GM12878 (cell line): Measurements from ENCODE around the gene MTHFD1L. TPM values are rescaled to one million over a fixed set of nuclear protein-coding genes. Genes with fewer than 3 reads are reported as not detected.

Experiments used
- ATAC-seq: fragments of 200-7000 bp; cut with Tn5 transposase; 3 replicates; pipeline ENCODE4 v1.9.1; 2020; ENCODE audit warnings: mild to moderate bottlenecking, moderate library complexity
- BruUV-seq: library from RNA; stranded (reverse); fragments of 400-500 nt; replicated peaks from 2 replicates; lab custom pipeline; 2021; lab: Mats Ljungman, UMichigan
- CTCF ChIA-PET: fragments of 300-600 bp; sonication (Branson Sonifier 250); formaldehyde crosslinking; extraction: SDS; loops from one replicate; lab custom pipeline; 2021; ENCODE audit warnings: inconsistent platforms; lab: Yijun Ruan, JAX
- POLR2A ChIA-PET: fragments of 350-600 bp; formaldehyde crosslinking; extraction: SDS; loops from one replicate; lab custom pipeline; 2021; ENCODE audit warnings: inconsistent platforms; lab: Charles Lee
- RAD21 ChIA-PET: fragments of 300-600 bp; sonication (Branson Sonifier 250); formaldehyde crosslinking; loops from one replicate; lab custom pipeline; 2023; ENCODE audit warnings: antibody characterized with exemption; ENCODE audit not compliant: unreplicated experiment; lab: Charles Lee
- SMC1A ChIA-PET: fragments of 300-600 bp; sonication (Branson Sonifier 250); formaldehyde crosslinking; loops from one replicate; lab custom pipeline; 2023; ENCODE audit not compliant: unreplicated experiment, uncharacterized antibody; lab: Charles Lee
- DNase-seq: peaks from one replicate; pipeline ENCODE4 v3.0.0-alpha.2; 2011; ENCODE audit warnings: low read depth, low spot score
- FAIRE-seq: peaks from 3 replicates; lab custom pipeline; 2011; peaks lifted over from hg19 to GRCh38; lab: Jason Lieb, UNC
- H2AFZ ChIP-seq: 2 replicates; pipeline ENCODE4 v1.6.0; 2011; ENCODE audit warnings: low read depth, low read length, control low read depth; ENCODE audit not compliant: control insufficient read depth
- H3K27ac ChIP-seq: 2 replicates; pipeline ENCODE4 v1.5.1; 2011; ENCODE audit warnings: control low read depth; ENCODE audit not compliant: control insufficient read depth, insufficient read depth
- H3K27me3 ChIP-seq, 2 experiments: replicated peaks in 1 of 2; 2 replicates each; pipeline versions ENCODE4 v1.6.0 to v1.6.1; 2011; ENCODE audit warnings: low read length in 1 of 2; ENCODE audit not compliant: control insufficient read depth in 2 of 2, insufficient read depth in 2 of 2
- H3K36me3 ChIP-seq, 2 experiments: 2 replicates each; pipeline ENCODE4 v1.5.1; 2011; ENCODE audit warnings: low read length in 1 of 2; ENCODE audit not compliant: control insufficient read depth in 2 of 2, insufficient read depth in 2 of 2
- H3K4me1 ChIP-seq: 2 replicates; pipeline ENCODE4 v1.6.1; 2011; ENCODE audit warnings: mild to moderate bottlenecking, low read length, moderate library complexity, mixed read lengths; ENCODE audit not compliant: control insufficient read depth, insufficient read depth
- H3K4me2 ChIP-seq: 2 replicates; pipeline ENCODE4 v1.6.0; 2011; ENCODE audit warnings: control low read depth; ENCODE audit not compliant: control insufficient read depth, insufficient read depth
- H3K4me3 ChIP-seq: fragments of 200-600 bp; sonication (generic); 2 replicates; pipeline ENCODE4 v1.5.1; 2016
- H3K79me2 ChIP-seq: 2 replicates; pipeline ENCODE4 v1.6.0; 2011; ENCODE audit warnings: low read length; ENCODE audit not compliant: control insufficient read depth, insufficient read depth
- H3K9ac ChIP-seq: 2 replicates; pipeline ENCODE4 v1.8.0; 2011; ENCODE audit warnings: low read length, control low read depth, mixed read lengths; ENCODE audit not compliant: control insufficient read depth, insufficient read depth
- H3K9me3 ChIP-seq: replicated peaks from 3 replicates; pipeline ENCODE4 v1.5.1; 2011; ENCODE audit warnings: mild to moderate bottlenecking, low read length; ENCODE audit not compliant: control insufficient read depth, insufficient read depth
- H4K20me1 ChIP-seq: 2 replicates; pipeline ENCODE4 v1.6.0; 2011; ENCODE audit not compliant: control insufficient read depth, insufficient read depth
- MYC ChIP-seq: IDR thresholded peaks from 2 replicates; pipeline ENCODE4 v1.6.1; 2011; ENCODE audit warnings: mild to moderate bottlenecking, low read length, moderate library complexity, inconsistent platforms; ENCODE audit not compliant: insufficient read depth, insufficient replicate concordance, insufficient read length, severe bottlenecking
- RBBP5 ChIP-seq: fragments of 200-600 bp; sonication (generic); conservative IDR thresholded peaks from 2 replicates; pipeline ENCODE4 v1.6.1; 2016
- WGBS: methylation state at CpG from one replicate; pipeline ENCODE4 v1.1.6; 2016; ENCODE audit warnings: low lambda C conversion rate; ENCODE audit not compliant: insufficient replicate concordance, insufficient coverage; ENCODE audit errors: missing lambda C conversion rate; 5-methylcytosine and 5-hydroxymethylcytosine counted together
- in situ Hi-C: fragments of 300-500 bp; cut with MboI; formaldehyde crosslinking; loops from 9 replicates; pipeline ENCODE4 v1.14.3; 2018; ENCODE audit warnings: mixed read lengths
- intact Hi-C: fragments of 100-400 bp; cut with micrococcal nuclease; formaldehyde crosslinking; loops from one replicate; pipeline ENCODE4 v1.14.2; 2022; ENCODE audit not compliant: unreplicated experiment
- polyA plus RNA-seq, 11 experiments: library from polyadenylated mRNA; depleted of rRNA in 4 of 11; unstranded in 6 of 11; stranded (reverse) in 5 of 11; fragments of >200 nt; fragmentation: Nextera tagmentation in 4 of 11; fragmentation: Illumina TruSeq in 1 of 11; extraction: Ambion mirVana in 4 of 11; extraction: Trizol in 1 of 11; gene quantifications; 1 replicate in 1 of 11; 2 replicates in 10 of 11; pipeline versions ENCODE4 v1.2.1 to v1.2.3, GENCODE V29; 2011 to 2016; ENCODE audit warnings: inconsistent platforms in 2 of 11, missing spikeins in 2 of 11, low read depth in 1 of 11
- total RNA-seq, 4 experiments: library from RNA; depleted of rRNA in 3 of 4; stranded (reverse); fragments of >200 nt in 3 of 4; fragmentation: Illumina TruSeq in 1 of 4; extraction: Trizol in 1 of 4; gene quantifications; 2 replicates each; pipeline versions ENCODE4 v1.2.1 to v1.2.3, GENCODE V29; 2013 to 2021
- TF ChIP-seq, protein P1 (sequence below), 3 experiments: IDR thresholded peaks in 2 of 3; conservative IDR thresholded peaks in 1 of 3; 2 replicates each; pipeline ENCODE4 v1.5.1; 2011; ENCODE audit warnings: low read depth in 3 of 3, low read length in 3 of 3, mild to moderate bottlenecking in 3 of 3, control low read depth in 2 of 3, moderate library complexity in 2 of 3, inconsistent platforms in 1 of 3, mixed read lengths in 1 of 3; ENCODE audit not compliant: control insufficient read depth in 2 of 3, insufficient read depth in 1 of 3; ENCODE audit errors: extremely low read depth in 1 of 3
- TF ChIP-seq, protein P2 (sequence below): fragments of 450-650 bp; formaldehyde crosslinking; IDR thresholded peaks from 2 replicates; pipeline ENCODE4 v1.4.0; 2020; ENCODE audit warnings: mild to moderate bottlenecking, moderate library complexity

The MTHFD1L gene
- total and polyA plus RNA-seq, 10 of the 15 experiments (the other 5 are each of a cell fraction or from before 2014, with no cell fraction given) = 11.7 to 75.5 (median 28.8) TPM

DNA sequence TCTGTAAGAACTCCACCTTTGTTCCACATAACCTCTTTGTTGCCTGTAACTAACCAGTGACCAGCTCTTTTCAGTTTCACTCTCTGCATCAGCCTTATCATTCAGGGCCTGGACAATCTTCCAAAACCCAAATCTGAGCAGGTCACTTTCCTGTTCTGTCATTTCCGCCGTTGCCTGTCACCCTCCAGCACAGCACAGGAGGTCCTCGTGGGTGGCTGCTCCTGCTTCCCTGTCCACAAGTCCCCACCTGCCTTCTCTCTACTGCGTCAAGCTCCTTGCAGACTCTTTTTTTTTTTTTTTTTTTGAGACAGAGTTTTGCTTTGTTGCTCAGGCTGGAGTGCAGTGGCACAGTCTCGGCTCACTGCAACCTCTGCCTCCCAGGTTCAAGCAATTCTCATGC is 73.9 kb downstream of the MTHFD1L start:
- Histone ChIP-seq H3K79me2 (no peaks in the 10 kb centered on the region), H3K4me2 (no peak overlapping the region), H3K36me3 (peaks cover 5 to 13% of the 10 kb centered on the region in 2 experiments; a peak in 3 of 4 replicates), H4K20me1 (no peaks in the 10 kb centered on the region), H3K4me1 (no peaks in the 10 kb centered on the region), H2AFZ (no peak overlapping the region), H3K27me3 (no peaks in the 10 kb centered on the region), H3K9ac (no peak overlapping the region), H3K9me3 (no peaks in the 10 kb centered on the region), H3K27ac (no peak overlapping the region), H3K4me3 (no peak overlapping the region)
- ChIA-PET CTCF (interaction anchor here (1.4 kb wide), 1 partner anchor 48 kb away, joined by 3 read pairs; no protein-coding TSS in a partner anchor), POLR2A (interaction anchor here (0.8 kb wide), 1 partner anchor 290 kb away, joined by 5 read pairs; no protein-coding TSS in a partner anchor), RAD21 (no interaction called here), SMC1A (no interaction called here)
- WGBS = 83% methylated on average over 5 of the region's 5 CpGs
- intact Hi-C loops (no loop called here), in situ Hi-C loops (no loop called here)
- no TSS peak for BruUV-seq
- TF ChIP-seq RBBP5 (no peak), MYC (no peak)
- TF ChIP-seq, protein P1, sequence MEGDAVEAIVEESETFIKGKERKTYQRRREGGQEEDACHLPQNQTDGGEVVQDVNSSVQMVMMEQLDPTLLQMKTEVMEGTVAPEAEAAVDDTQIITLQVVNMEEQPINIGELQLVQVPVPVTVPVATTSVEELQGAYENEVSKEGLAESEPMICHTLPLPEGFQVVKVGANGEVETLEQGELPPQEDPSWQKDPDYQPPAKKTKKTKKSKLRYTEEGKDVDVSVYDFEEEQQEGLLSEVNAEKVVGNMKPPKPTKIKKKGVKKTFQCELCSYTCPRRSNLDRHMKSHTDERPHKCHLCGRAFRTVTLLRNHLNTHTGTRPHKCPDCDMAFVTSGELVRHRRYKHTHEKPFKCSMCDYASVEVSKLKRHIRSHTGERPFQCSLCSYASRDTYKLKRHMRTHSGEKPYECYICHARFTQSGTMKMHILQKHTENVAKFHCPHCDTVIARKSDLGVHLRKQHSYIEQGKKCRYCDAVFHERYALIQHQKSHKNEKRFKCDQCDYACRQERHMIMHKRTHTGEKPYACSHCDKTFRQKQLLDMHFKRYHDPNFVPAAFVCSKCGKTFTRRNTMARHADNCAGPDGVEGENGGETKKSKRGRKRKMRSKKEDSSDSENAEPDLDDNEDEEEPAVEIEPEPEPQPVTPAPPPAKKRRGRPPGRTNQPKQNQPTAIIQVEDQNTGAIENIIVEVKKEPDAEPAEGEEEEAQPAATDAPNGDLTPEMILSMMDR (IDR thresholded peaks at IDR 0.05 in 2 of 3, conservative IDR thresholded peaks at IDR 0.05 in 1 of 3; ENCODE audit: control insufficient read depth in 2 of 3, extremely low read depth in 1 of 3, insufficient read depth in 1 of 3, low read depth in 3 of 3, low read length in 3 of 3) = no peak
- TF ChIP-seq, protein P2, sequence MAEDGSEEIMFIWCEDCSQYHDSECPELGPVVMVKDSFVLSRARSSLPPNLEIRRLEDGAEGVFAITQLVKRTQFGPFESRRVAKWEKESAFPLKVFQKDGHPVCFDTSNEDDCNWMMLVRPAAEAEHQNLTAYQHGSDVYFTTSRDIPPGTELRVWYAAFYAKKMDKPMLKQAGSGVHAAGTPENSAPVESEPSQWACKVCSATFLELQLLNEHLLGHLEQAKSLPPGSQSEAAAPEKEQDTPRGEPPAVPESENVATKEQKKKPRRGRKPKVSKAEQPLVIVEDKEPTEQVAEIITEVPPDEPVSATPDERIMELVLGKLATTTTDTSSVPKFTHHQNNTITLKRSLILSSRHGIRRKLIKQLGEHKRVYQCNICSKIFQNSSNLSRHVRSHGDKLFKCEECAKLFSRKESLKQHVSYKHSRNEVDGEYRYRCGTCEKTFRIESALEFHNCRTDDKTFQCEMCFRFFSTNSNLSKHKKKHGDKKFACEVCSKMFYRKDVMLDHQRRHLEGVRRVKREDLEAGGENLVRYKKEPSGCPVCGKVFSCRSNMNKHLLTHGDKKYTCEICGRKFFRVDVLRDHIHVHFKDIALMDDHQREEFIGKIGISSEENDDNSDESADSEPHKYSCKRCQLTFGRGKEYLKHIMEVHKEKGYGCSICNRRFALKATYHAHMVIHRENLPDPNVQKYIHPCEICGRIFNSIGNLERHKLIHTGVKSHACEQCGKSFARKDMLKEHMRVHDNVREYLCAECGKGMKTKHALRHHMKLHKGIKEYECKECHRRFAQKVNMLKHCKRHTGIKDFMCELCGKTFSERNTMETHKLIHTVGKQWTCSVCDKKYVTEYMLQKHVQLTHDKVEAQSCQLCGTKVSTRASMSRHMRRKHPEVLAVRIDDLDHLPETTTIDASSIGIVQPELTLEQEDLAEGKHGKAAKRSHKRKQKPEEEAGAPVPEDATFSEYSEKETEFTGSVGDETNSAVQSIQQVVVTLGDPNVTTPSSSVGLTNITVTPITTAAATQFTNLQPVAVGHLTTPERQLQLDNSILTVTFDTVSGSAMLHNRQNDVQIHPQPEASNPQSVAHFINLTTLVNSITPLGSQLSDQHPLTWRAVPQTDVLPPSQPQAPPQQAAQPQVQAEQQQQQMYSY (CRISPR knock-in tag) = no peak
- ATAC-seq = no peak
- no peak for FAIRE-seq
- DNase-seq = no peak
